ENCODE data around the gene DYNLL1.
"Not testable (repeated sequence)": the region's sequence is repeated elsewhere in the genome, so short reads cannot be mapped to it uniquely, and the experiment has no call there.

Gene DYNLL1

GRCh38 chr12:120474616-120474960 lies 21.3 kb upstream of the DYNLL1 start:
- no peak for DNase-seq (ENCODE audit: low read depth)

GRCh38 chr12:120475643-120476042 lies 20.3 kb upstream of the DYNLL1 start:
- no peak for DNase-seq (ENCODE audit: low read depth)

- DNase-seq (ENCODE audit: low read depth) = no peak
Observed at GRCh38 chr12:120479458-120479857, 16.5 kb upstream of the DYNLL1 start.

GRCh38 chr12:120480211-120480610 lies 15.7 kb upstream of the DYNLL1 start:
- DNase-seq (ENCODE audit: low read depth) = no peak

- DNase-seq (ENCODE audit: low read depth) = no peak
Observed at GRCh38 chr12:120481022-120481767, 14.7 kb upstream of the DYNLL1 start.

- DNase-seq (ENCODE audit: low read depth) = no peak
Observed at GRCh38 chr12:120483621-120484020, 12.3 kb upstream of the DYNLL1 start.

GRCh38 chr12:120485961-120486881 lies 9.7 kb upstream of the DYNLL1 start:
- DNase-seq (ENCODE audit: low read depth) = no peak

- not testable (repeated sequence) for DNase-seq (ENCODE audit: low read depth)
Observed at GRCh38 chr12:120487552-120487951, 8.4 kb upstream of the DYNLL1 start.

GRCh38 chr12:120488057-120488640 lies 7.8 kb upstream of the DYNLL1 start:
- no peak for DNase-seq (ENCODE audit: low read depth)

- DNase-seq (ENCODE audit: low read depth) = no peak
Observed at GRCh38 chr12:120489018-120489417, 6.9 kb upstream of the DYNLL1 start.

GRCh38 chr12:120490325-120490724 lies 5.6 kb upstream of the DYNLL1 start:
- no peak for DNase-seq (ENCODE audit: low read depth)

GRCh38 chr12:120490833-120491512 lies 4.9 kb upstream of the DYNLL1 start:
- no peak for DNase-seq (ENCODE audit: low read depth)

GRCh38 chr12:120495186-120495730 lies 655 bp upstream of the DYNLL1 start:
- DNase-seq (ENCODE audit: low read depth) = no peak

- DNase-seq (ENCODE audit: low read depth) = peak; percentile 71
Observed at GRCh38 chr12:120496413-120497340, 764 bp downstream of the DYNLL1 start.

GRCh38 chr12:120497524-120498150 lies 1.7 kb downstream of the DYNLL1 start:
- no peak for DNase-seq (ENCODE audit: low read depth)

GRCh38 chr12:120498870-120499515 lies 3.1 kb downstream of the DYNLL1 start:
- DNase-seq (ENCODE audit: low read depth) = no peak

GRCh38 chr12:120500581-120500980 lies 4.7 kb downstream of the DYNLL1 start:
- no peak for DNase-seq (ENCODE audit: low read depth)

GRCh38 chr12:120504587-120504986 lies 8.7 kb downstream of the DYNLL1 start:
- no peak for DNase-seq (ENCODE audit: low read depth)

GRCh38 chr12:120508537-120508936 lies 12.6 kb downstream of the DYNLL1 start:
- no peak for DNase-seq (ENCODE audit: low read depth)

- DNase-seq (ENCODE audit: low read depth) = no peak
Observed at GRCh38 chr12:120514002-120514401, 18.1 kb downstream of the DYNLL1 start.
